HG03439 (cell line): ENCODE measurements around the gene TCEAL9.
A peak's percentile ranks its signal among the peaks of the same experiment; 100 is the strongest.
"Not testable (repeated sequence)": the region's sequence is repeated elsewhere in the genome, so short reads cannot be mapped to it uniquely, and the experiment has no call there.

ENCODE experiments used
- ATAC-seq: cut with Tn5 transposase; IDR thresholded peaks from one replicate; pipeline ENCODE4 v1.9.1; 2021; ENCODE audit warnings: mild to moderate bottlenecking, moderate library complexity; ENCODE audit not compliant: unreplicated experiment

The TCEAL9 gene, protein sequence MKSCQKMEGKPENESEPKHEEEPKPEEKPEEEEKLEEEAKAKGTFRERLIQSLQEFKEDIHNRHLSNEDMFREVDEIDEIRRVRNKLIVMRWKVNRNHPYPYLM

DNA sequence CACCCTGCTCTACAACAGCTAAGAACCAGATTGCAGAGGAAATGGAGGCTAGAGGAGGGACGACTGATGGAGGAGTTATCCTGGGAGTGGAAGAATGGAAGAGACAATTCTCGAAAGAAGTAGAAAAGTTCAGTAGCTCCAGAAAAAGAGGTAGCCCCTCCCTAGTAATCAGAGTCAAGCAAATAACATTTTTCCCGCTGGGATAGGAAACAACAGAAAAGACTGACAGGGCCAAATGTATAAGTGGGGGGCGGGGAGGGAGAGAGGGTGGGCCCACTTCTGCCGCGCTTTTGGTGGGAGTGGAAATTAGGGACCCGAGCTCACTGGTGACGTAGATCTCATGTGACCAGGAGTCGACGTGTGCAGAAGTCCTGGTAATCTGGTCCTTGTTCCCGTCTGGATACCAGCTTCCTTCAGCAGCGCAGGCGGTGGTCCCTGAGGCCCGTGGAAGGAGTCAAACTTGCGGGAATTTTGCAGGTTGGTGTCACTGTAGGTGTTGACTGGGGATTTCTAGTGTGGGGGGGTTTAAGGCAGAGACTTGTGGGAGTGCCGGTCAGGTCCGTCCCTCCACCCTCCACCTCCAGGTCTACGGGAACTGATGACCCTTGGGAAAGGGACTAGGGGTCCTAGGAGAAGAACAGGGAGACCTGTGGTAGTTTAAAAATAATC lies at the start of gene TCEAL9:
TSS of gene TCEAL9 (plus strand) at position 377 of the 669 bp plus-strand sequence. CDS start 1,179 bp downstream, outside the sequence.
- ATAC-seq = no peak

DNA sequence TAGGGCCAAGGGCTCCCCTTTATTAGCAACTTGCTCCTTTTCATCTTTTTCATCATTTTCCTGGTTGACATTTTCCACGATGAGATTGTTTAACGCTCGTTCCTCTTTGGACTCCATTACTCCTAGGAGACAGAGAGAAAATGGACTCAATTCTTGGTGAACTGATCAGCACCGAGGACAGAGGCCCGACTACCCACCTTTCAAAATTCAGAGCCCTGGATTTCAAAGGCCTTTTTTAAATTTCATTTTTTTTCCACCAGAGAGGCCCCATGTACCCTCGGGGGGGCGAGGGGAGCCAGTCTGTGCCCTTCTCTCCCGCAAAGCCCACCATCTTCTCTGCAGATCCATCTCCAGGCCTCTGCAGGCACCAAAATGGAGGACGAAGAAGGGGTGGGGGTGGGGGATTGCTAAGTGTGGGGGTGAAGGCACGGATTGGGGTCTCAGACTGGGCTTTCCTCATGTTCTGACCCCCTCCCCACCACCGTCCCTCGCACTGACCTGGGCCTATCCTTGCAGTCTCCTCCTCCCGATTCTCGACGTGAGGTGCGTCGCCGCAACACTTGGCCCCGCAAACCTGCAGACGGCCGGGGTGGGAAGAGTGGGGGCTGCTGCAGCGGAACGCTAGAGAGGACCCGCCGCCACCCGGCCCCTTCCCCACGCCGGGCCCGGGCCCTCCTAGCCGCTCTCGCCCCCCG lies 46.3 kb upstream of the TCEAL9 start:
- no peak for ATAC-seq

DNA sequence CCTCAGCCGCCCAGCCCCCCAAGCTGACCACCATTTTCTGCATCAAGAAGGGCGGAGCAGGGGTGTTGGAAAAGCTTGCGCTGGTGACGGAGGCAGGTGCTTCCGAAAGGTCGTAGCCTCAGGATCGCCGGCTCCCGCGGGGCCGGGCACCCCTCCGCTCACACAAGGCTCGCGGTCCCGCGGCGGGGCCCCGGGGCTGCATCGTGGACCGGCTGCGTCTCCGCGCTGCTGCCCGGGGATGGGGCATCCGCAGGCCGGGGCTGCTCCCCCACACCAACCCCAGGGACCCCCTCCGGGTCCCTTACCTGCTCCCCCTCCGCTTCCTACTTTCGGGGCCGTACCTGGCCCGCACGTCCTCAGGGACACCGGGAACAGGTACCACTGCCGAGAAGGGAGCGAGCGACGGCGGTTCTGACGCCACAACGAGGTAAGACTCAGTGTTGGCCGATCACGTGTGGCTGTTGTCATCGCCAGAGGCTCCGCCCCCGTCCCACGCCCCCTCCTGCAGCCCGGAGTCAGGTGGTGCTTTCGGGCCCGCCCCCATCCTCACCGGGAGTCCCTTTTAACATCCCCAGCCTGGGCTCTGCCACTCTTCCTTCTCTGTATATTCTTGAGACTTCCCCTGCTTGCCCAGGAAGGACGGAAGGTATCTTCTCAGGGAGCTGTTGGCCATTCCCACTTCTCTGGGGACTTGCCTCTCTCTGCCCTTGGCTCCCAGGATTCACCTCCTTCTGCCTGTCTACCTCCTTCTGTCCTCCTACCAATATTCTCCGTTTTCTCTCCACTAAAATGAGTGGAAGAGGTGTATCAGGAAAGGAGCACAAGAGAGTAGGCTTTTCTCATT lies 45.5 kb upstream of the TCEAL9 start, which contains the start of gene BEX2:
TSS of gene BEX2 (minus strand) at position 436 of the 844 bp plus-strand sequence. CDS start 1,014 bp downstream, outside the sequence.
- peak; percentile 99 for ATAC-seq

DNA sequence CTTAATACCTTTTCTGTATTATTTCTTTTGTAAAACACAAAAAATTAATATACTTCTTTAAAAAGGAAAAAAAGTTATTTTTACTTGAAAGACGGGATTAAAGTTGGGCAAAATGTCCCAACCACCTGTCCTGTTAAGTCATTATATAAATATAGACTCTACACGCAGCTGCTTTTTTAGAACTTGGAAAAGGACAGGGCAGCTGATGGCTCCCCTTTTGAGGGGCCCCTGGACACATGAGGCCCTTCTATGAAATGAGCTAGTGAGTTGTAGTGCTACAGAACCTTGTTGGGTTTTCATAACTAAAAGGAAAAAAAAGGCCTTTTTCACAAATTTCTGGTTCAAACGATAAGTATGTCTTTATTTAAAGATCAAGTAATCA lies 44.9 kb upstream of the TCEAL9 start:
- no peak for ATAC-seq

DNA sequence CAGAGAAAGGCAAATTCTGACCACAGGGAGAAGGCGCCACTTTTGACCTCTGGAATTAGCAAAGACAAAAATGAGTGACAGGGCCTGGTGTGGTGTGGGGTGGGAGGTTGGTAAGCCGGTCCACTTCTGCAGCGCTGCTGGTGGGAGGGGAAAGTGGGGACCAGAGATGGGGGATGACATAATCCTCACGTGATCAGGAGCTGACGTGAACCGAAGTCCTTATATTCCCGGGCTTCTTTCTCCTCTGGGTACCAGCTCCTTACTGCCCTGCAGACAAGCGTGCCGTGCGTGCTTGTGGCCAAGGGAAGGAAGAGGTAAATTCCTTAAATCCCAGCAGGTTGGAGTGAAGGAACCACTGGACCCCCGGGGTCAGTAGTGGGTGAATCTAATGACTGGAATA lies 26.3 kb upstream of the TCEAL9 start, which contains the start of gene TCEAL7:
TSS of gene TCEAL7 (plus strand) at position 249 of the 400 bp plus-strand sequence. CDS start 1,165 bp downstream, outside the sequence.
- no peak for ATAC-seq

DNA sequence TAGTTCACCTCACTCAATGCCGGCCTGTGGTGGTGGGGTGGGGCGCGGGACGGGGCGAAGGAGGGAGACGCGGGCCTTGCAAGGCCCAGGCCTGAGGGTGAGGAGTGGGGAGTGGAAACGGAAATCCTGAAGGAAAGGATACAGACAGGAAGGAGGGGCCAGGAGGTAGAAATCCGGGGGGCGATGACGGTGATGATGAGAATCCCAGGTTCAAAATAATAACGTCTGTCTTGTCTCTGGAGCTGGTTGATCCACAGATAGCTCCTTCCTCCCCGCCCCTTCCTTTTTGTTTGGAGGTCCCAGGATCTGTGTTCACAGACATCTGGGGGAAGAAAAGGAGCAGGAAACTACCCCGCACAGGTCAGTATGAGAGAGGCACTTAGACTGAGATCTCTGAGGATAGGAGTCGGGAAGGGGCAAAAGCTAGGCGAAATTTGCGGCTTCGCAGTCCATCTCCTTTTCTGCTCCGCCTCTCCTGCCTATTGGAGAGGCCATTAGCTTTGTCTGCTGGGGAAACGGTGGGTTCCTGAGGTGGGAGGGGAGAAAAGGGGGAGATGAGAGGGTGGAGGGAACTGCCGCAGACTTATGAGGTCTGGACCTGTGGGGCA lies 25.5 kb upstream of the TCEAL9 start:
- no peak for ATAC-seq

DNA sequence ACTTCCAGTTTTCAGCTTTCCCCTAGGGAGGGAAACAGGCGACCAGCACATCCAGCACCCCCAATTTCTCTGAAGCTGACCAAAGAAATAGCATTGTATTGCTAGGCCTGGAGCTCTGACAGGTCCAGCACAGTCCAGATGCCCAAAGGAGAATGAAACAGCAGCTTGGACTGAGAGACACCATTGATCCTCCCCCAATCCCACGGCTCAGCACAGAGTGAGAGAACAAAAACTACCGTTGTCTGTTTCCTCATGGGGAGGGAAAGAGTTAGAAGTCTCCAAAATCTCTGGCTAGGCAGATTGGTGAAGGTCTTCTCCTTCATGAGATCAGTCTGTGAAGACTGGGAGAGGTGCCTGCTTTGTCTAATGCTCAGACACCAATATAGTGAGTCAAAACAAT lies 17.6 kb upstream of the TCEAL9 start:
- ATAC-seq = no peak

DNA sequence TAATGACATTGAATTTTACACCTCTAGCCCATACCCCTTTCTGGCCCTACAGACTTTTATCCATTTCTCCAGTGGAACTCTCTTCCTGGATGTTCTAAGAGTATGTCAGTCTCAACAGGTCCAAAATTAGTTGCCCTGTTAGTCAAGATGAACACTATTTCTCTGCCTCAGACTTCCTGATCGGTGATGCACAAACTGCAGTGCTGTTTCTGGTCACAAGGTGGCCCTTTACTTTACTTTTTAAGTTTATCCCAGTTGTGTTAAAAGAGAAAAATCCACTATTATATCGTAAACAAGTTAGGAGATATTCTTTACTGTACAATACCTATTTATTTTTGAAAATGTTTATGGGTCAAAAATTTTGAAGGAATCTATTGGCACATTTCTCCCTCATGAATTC lies 13.2 kb upstream of the TCEAL9 start:
- no peak for ATAC-seq

DNA sequence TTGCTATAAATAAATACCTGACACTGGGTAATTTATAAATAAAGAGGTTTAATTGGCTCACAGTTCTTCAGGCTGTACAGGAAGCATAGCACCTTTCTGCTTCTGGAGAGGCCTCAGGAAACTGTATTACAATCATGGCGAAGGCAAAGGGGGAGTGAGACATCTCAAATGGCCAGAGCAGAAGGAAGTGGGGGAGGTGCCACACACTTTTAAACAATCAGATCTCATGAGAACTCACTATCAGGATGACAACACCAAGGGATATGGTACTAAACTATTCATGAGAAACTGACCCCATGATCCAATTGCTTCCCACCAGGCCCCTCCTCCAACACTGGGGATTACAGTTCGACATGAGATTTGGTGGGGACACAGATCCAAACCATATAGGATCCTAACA lies 11.7 kb upstream of the TCEAL9 start:
- no peak for ATAC-seq

DNA sequence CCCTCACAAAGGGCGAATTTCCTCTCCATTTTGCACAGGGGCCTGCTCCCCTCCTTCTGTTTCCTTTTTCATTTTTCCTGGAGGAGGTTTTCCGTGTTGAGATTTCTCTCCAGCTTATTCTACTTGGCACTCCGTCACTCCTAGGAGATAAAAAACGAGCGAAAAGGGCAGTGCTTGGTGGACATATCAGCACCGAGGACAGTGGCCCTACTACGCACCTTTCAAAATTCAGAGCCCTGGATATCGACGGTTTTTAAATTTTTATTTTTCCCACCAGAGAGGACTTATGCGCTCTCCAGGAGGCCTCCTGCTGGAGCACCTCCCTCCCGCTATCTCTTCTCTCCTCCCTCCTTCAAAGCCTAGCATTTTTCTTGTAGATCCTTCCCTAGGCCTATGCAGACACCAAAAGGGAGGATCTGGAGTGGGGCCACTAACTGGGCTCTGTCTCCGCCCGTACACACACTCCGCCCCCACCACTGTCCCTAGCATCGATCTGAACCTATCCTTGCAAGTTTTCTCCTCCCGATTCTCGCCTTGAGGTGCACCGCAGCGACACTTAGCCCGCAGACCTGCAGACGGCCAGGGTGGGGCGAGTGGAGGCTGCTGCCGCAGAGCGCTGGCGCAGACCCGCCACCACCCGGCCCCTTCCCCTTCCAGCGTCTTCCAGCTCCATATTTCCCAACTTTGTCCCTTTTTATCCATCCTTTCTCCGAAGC lies 8.5 kb upstream of the TCEAL9 start:
- no peak for ATAC-seq

DNA sequence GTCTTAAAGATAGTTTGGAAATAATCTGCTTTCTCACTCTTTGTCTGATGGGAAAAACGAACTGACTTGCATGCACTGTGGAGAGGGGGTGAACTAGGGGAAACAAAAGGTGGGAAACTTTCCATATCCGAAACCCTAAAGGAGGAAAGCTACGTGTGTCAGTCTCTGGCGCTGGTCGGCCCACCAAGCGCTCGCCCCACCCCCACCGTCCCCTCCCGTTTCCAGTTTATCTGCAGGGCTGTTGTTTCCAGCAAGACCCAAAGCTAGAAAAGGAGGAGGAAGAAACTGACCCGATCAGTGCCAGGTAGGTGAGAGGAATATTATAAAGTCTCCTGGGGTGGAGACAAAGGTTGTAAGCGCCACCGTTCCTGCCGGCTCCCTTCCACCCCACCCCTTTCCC lies 552 bp downstream of the TCEAL9 start:
- ATAC-seq = no peak

DNA sequence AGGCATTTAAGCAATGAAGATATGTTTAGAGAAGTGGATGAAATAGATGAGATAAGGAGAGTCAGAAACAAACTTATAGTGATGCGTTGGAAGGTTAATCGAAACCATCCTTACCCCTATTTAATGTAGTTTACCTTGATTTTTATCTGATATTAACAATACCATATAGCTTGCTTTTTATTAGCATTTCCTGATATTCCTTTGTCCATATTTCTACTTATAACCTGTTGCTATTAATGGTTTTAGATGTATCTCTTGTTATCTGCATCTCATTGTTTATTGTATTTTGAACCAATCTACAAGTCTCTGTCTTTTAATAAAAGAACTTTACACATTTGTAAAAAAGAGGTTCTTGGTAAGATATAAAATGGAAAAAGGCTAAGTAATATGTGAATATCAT lies 1.6 kb downstream of the TCEAL9 start:
- no peak for ATAC-seq

DNA sequence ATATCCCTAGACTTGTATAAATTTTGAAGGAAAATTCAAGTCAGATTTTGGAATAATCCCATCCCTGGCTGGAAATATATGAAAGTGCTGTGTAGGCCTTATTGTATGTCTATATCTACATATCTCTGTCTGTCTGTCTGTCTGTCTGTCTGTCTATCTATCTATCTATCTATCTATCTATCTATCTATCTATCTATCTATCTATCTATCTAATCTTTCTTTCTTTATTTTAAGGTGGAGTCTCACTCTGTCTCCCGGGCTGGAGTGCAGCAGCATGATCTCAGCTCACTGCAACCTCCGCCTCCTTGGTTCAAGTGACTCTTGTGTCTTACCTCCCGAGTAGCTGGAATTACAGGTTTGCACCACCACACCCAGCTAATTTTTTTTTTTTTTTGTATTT lies 3.3 kb downstream of the TCEAL9 start:
- ATAC-seq = not testable (repeated sequence)

DNA sequence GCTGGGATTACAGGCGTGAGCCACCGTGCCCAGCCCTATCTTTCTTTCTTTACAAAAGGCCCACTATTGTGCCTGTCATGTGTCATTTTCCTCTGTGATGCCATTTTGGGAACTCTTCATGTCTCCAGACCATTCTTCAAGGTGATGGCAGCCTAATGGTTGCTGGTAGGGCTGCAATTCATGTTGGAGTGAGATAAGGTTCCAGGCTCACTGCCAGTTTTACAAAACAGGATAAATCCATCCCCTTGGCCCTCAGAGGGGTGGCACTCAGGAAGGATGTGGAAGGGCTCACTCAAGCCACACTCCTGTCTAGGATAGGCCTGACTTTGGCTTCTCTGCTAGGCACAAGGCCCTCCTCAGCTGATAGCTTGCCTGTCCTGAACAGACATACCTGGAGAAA lies 3.8 kb downstream of the TCEAL9 start:
- ATAC-seq = no peak

DNA sequence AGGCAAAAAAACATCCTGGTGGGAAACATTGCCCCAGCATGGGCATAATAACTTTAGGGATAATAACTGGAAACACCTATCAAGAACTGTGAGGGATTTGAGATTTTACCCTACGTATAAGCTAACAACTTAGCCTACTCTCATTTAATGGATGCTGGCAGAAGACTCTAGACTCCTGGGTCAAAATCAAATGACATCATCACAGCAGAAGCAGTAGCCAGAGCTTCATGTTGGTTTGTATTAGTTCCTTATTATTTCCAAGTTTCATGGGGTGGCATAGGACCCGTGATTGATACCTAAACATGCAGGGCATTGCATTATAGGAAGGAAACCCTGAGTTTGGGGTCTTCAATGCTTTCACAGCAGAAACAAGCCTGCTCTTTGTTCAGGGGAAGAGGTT lies 4.6 kb downstream of the TCEAL9 start:
- no peak for ATAC-seq

DNA sequence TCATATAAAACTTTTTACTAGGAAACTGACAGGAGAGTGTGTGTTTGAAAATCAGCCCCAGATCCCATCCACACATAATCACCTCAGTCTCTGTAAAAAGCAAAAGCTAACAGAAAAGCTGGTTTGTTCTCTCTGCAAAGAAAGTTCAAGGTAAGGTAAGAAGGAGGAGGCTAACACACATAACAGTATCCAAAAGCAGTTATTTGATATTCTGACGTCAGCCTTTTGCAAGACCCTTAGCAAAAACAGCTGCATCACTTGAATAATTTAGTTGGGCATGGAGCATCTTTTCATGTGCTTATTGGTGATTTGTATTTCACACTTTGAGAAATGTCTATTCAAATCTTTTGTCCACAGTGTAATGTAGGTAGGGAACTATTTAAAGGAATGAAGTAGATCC lies 5.5 kb downstream of the TCEAL9 start:
- ATAC-seq = no peak

DNA sequence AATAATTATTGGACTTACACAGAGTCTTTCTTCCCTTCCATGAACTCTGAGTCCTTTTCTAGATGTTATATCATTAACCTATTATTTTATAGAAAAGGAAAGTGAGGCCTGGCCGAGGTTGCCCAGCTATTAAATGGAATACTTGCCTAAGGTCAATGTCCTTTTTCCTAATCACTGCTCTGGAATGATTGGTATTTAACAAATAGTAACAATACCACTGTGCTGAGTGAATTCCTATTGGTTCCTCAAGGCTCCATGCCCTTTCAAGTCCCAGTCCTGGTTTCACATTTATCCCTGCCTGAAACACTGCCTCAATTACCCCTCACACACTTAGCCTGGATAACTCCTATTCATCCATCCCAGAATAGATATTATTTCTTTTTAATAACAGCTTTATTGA lies 6.2 kb downstream of the TCEAL9 start:
- ATAC-seq = no peak

DNA sequence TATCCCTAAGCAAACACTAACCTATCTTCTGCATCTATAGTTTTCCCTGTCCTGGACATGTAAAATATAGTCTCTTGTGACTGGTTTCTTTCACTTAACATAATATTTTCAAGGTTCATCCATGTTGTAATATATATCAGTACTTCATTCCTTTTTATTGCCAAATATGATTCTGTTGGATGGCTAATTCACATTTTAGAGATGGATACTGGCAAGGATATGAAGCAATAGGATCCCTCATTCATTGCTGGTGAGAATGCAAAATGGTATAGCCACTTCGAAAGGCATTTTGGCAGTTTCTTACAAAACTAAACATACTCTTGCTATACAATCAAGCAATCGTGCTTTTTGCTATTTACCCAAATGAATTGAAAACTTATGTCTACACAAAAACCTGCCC lies 6.7 kb downstream of the TCEAL9 start:
- no peak for ATAC-seq

DNA sequence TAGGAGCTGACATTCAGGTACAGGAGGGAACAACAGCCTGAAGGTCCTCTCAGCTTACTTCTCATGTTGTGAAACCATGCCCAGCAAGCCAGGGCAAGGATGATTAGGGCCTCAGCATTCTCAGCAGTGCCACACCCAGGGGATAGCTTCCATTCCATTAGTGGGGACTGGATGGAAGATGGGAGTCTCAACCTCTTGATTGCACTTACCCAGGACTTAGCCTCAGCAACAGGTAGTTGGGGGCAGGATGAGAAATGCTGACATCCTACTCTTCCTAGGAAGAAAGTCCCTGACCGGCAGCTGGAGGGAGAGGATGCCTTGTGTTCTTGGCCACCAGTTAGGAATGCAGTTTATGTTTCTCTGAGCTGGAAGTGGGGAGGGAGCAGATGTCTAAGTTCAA lies 11.2 kb downstream of the TCEAL9 start:
- no peak for ATAC-seq

DNA sequence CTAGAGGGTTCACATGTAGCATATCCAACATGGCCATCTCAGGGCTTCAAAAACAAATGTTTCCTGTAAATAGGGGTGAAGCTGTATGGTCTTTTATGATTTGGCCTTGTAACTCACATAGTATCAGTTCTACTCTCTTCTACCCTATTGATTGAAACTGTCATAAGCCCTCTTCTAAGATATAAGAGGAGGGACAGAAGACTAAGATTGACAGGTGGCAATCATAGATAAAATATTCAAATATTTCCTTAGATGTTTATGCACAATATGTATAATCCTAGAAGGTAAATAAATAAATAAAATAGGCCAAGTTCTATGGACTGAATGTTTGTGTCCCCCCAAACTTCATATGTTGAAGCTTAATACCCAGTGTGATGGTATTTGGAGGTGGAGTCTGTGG lies 13.2 kb downstream of the TCEAL9 start:
- no peak for ATAC-seq
